CD14-positive monocyte (primary cell): ENCODE results near the gene C6orf58. TPM values are rescaled to one million over a fixed set of nuclear protein-coding genes. Genes with fewer than 3 reads are reported as not detected.
A peak's percentile ranks its signal among the peaks of the same experiment; 100 is the strongest.

Experiments
- DNase-seq, 3 donors: peaks; one replicate each; pipeline ENCODE4 v3.0.0-alpha.2; 2011 to 2022
- H2AFZ ChIP-seq: 2 replicates; pipeline ENCODE4 v1.6.0; 2012; ENCODE audit warnings: mild to moderate bottlenecking, low read depth, low read length, inconsistent platforms; ENCODE audit not compliant: insufficient read depth, poor library complexity, severe bottlenecking
- H3K27ac ChIP-seq, 2 donors: 1 replicate in 1 of 2; 2 replicates in 1 of 2; pipeline ENCODE4 v1.5.1; 2012 to 2013; ENCODE audit warnings: low read length in 2 of 2, control low read depth in 1 of 2, inconsistent platforms in 1 of 2, low read depth in 1 of 2, mild to moderate bottlenecking in 1 of 2
- H3K27me3 ChIP-seq, 2 donors: one replicate each; pipeline versions ENCODE4 v1.6.0 to v1.6.1; 2011 to 2013; ENCODE audit warnings: low read length in 2 of 2; ENCODE audit not compliant: control insufficient read depth in 2 of 2, insufficient read depth in 2 of 2
- H3K36me3 ChIP-seq, 2 donors: replicated peaks in 1 of 2; 1 replicate in 1 of 2; 2 replicates in 1 of 2; pipeline versions ENCODE4 v1.5.1 to v1.6.1; 2012 to 2013; ENCODE audit warnings: low read length in 2 of 2, control low read depth in 1 of 2, inconsistent platforms in 1 of 2, mild to moderate bottlenecking in 1 of 2; ENCODE audit not compliant: insufficient read depth in 2 of 2, control insufficient read depth in 1 of 2
- H3K4me1 ChIP-seq, 2 donors: 1 replicate in 1 of 2; 2 replicates in 1 of 2; pipeline versions ENCODE4 v1.5.1 to v1.6.1; 2012 to 2013; ENCODE audit warnings: low read length in 2 of 2, control low read depth in 1 of 2, inconsistent platforms in 1 of 2, mild to moderate bottlenecking in 1 of 2, moderate library complexity in 1 of 2; ENCODE audit not compliant: insufficient read depth in 2 of 2, control insufficient read depth in 1 of 2
- H3K4me2 ChIP-seq: replicated peaks from 2 replicates; pipeline ENCODE3; 2012; ENCODE audit warnings: low read length, moderate library complexity, mild to moderate bottlenecking; ENCODE audit not compliant: poor library complexity, severe bottlenecking; ENCODE audit errors: extremely low read depth
- H3K4me3 ChIP-seq, 3 experiments: fragments of 200-600 bp in 1 of 3; sonication (generic) in 1 of 3; replicated peaks in 1 of 3; 1 replicate in 2 of 3; 2 replicates in 1 of 3; pipeline ENCODE4 v1.5.1; 2011 to 2013; ENCODE audit warnings: low read length in 3 of 3, mild to moderate bottlenecking in 3 of 3, control low read depth in 2 of 3, low read depth in 2 of 3, inconsistent platforms in 1 of 3, moderate library complexity in 1 of 3
- H3K79me2 ChIP-seq: 2 replicates; pipeline ENCODE4 v1.6.0; 2012; ENCODE audit warnings: mild to moderate bottlenecking, control low read depth, inconsistent platforms, low read length, moderate library complexity; ENCODE audit not compliant: insufficient read depth
- H3K9ac ChIP-seq: 2 replicates; pipeline ENCODE4 v1.6.0; 2017; ENCODE audit warnings: low read length, mild to moderate bottlenecking; ENCODE audit not compliant: insufficient read depth, poor library complexity, severe bottlenecking
- H3K9me3 ChIP-seq, 2 donors: replicated peaks in 1 of 2; 1 replicate in 1 of 2; 2 replicates in 1 of 2; pipeline versions ENCODE4 v1.5.1 to v1.6.1; 2012 to 2013; ENCODE audit warnings: low read length in 2 of 2, control low read depth in 1 of 2; ENCODE audit not compliant: control insufficient read depth in 1 of 2, insufficient read depth in 1 of 2
- H4K20me1 ChIP-seq: 2 replicates; pipeline ENCODE4 v1.6.0; 2012; ENCODE audit warnings: mild to moderate bottlenecking, low read length, control low read depth, moderate library complexity; ENCODE audit not compliant: insufficient read depth
- H3K27ac Mint-ChIP-seq, 7 donors: one replicate each; pipeline ENCODE4 v1.8.0; 2020; ENCODE audit warnings: mild to moderate bottlenecking in 7 of 7, mixed read lengths in 7 of 7, moderate library complexity in 6 of 7, inconsistent platforms in 2 of 7
- H3K27me3 Mint-ChIP-seq, 3 donors: one replicate each; pipeline ENCODE4 v1.8.0; 2021 to 2022; ENCODE audit warnings: low read depth in 3 of 3, mild to moderate bottlenecking in 3 of 3, mixed read lengths in 3 of 3, moderate library complexity in 3 of 3, inconsistent platforms in 1 of 3
- H3K36me3 Mint-ChIP-seq, 2 donors: one replicate each; pipeline ENCODE4 v1.8.0; 2020; ENCODE audit warnings: mixed read lengths in 2 of 2, inconsistent platforms in 1 of 2, mild to moderate bottlenecking in 1 of 2
- H3K4me1 Mint-ChIP-seq: one replicate; pipeline ENCODE4 v1.8.0; 2020; ENCODE audit warnings: mild to moderate bottlenecking, mixed read lengths
- H3K4me3 Mint-ChIP-seq, 2 donors: one replicate each; pipeline ENCODE4 v1.8.0; 2020; ENCODE audit warnings: mild to moderate bottlenecking in 2 of 2, mixed read lengths in 2 of 2, moderate library complexity in 1 of 2
- H3K9me3 Mint-ChIP-seq, 7 donors: one replicate each; pipeline ENCODE4 v1.8.0; 2020 to 2022; ENCODE audit warnings: mixed read lengths in 7 of 7, mild to moderate bottlenecking in 6 of 7, moderate library complexity in 6 of 7, inconsistent platforms in 2 of 7
- WGBS: methylation state at CpG from one replicate; pipeline ENCODE4 v1.1.5; 2013; ENCODE audit warnings: missing lambda C conversion rate; ENCODE audit not compliant: insufficient coverage; 5-methylcytosine and 5-hydroxymethylcytosine counted together
- intact Hi-C, 2 donors: fragments of 100-400 bp; cut with micrococcal nuclease; formaldehyde crosslinking; loops; one replicate each; pipeline versions ENCODE4 v1.15.0 to v1.15.1; 2023
- polyA plus RNA-seq, 3 donors: library from polyadenylated mRNA; depleted of rRNA in 1 of 3; unstranded in 2 of 3; stranded (reverse) in 1 of 3; fragments of 300-500 nt in 2 of 3; fragments of >200 nt in 1 of 3; fragmentation: Illumina TruSeq in 2 of 3; gene quantifications; 1 replicate in 2 of 3; 2 replicates in 1 of 3; pipeline ENCODE4 v1.2.3, GENCODE V29; 2012 to 2021
- TF ChIP-seq, protein P1 (sequence below): fragments of 200-600 bp; IDR thresholded peaks from one replicate; pipeline ENCODE4 v1.8.0; 2022; ENCODE audit warnings: antibody characterized with exemption, mild to moderate bottlenecking

Gene C6orf58
- polyA plus RNA-seq, 3 donors = not detected

DNA sequence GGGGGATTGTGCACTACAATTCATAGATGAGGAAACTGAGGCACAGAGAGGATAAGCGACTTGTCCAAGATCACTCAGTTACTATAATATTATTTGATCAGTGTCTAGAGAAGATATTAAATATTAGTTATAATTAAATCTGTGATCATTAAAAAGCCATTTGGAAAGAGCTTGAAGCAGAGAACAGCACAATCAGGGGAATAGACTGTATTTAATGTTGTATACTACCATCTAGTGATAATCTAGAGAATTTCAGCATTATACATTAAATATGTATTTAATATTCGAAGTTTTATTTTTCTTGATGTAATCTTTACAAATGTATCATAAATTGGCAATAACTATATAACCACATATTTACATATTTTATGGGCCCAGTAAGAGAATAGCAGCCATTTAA lies 37.7 kb upstream of the C6orf58 start:
- Mint-ChIP-seq H3K27me3 (peaks cover 6 to 10% (median 7%) of the 10 kb centered on the region in 3 donors), H3K36me3 (no peaks in the 10 kb centered on the region), H3K9me3 (no peaks in the 10 kb centered on the region), H3K27ac (no peak overlapping the region), H3K4me1 (peaks cover 9% of the 10 kb centered on the region), H3K4me3 (no peak overlapping the region)
- Histone ChIP-seq H3K27me3 (peaks cover 0 to 11% of the 10 kb centered on the region in 2 donors), H3K27ac (no peak overlapping the region), H3K4me3 (no peak overlapping the region), H3K4me2 (no peak overlapping the region), H3K9ac (no peak overlapping the region), H3K4me1 (peaks cover 3 to 7% of the 10 kb centered on the region in 2 donors), H4K20me1 (no peaks in the 10 kb centered on the region), H2AFZ (no peak overlapping the region), H3K36me3 (no peaks in the 10 kb centered on the region), H3K79me2 (no peaks in the 10 kb centered on the region), H3K9me3 (no peaks in the 10 kb centered on the region)
- intact Hi-C loops = loop anchor here (5.0 to 10.0 kb wide), 2 partner anchors 74 to 237 kb away; no protein-coding TSS in a partner anchor
- TF ChIP-seq, protein P1, sequence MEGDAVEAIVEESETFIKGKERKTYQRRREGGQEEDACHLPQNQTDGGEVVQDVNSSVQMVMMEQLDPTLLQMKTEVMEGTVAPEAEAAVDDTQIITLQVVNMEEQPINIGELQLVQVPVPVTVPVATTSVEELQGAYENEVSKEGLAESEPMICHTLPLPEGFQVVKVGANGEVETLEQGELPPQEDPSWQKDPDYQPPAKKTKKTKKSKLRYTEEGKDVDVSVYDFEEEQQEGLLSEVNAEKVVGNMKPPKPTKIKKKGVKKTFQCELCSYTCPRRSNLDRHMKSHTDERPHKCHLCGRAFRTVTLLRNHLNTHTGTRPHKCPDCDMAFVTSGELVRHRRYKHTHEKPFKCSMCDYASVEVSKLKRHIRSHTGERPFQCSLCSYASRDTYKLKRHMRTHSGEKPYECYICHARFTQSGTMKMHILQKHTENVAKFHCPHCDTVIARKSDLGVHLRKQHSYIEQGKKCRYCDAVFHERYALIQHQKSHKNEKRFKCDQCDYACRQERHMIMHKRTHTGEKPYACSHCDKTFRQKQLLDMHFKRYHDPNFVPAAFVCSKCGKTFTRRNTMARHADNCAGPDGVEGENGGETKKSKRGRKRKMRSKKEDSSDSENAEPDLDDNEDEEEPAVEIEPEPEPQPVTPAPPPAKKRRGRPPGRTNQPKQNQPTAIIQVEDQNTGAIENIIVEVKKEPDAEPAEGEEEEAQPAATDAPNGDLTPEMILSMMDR = peak; percentile 57
- WGBS = no CpG with 5 or more reads among the region's 2 CpGs
- DNase-seq = peak in 2 of 3 donors; percentile 10 to 49

DNA sequence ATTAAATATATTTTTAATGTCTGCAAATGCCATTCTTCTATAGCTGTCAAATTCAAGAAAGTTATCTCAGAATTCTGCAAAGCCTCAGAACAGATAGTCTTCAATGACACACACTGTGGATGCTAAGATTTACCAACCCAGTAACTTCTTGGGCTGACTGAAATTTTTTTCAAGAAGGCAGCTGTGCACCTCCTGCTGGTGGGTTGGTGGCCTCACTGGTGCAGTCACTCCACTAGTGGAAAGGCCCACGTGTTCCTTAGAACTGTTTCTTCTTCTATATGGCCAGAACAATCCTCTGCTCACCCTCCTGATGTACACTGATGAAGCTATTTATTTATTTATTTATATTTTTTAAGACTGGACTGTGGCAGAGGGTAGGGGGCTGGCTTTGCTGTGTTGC lies 29.8 kb upstream of the C6orf58 start:
- intact Hi-C loops = loop anchor here in 1 of 2 donors (10.0 kb wide), 1 partner anchor 82 kb away; no protein-coding TSS in a partner anchor
- H3K36me3 ChIP-seq = no peaks in the 10 kb centered on the region
- peak in 2 of 3 donors; percentile 10 to 16 for DNase-seq

More for the DNA sequence above, 29.8 kb upstream of the C6orf58 start:
- H3K9me3 ChIP-seq = no peaks in the 10 kb centered on the region
- no peak overlapping the region for H2AFZ ChIP-seq
- no peak overlapping the region for H3K27ac Mint-ChIP-seq
- H3K4me3 ChIP-seq = no peak overlapping the region
- H4K20me1 ChIP-seq = no peaks in the 10 kb centered on the region
- H3K9ac ChIP-seq = no peak overlapping the region
- H3K36me3 Mint-ChIP-seq = no peaks in the 10 kb centered on the region
- H3K27ac ChIP-seq = no peak overlapping the region
- TF ChIP-seq, protein P1 = peak; percentile 40
- H3K27me3 ChIP-seq = peaks cover 0 to 9% of the 10 kb centered on the region in 2 donors
- no peak overlapping the region for H3K4me2 ChIP-seq
- H3K4me3 Mint-ChIP-seq = no peak overlapping the region
- no CpG with 5 or more reads among the region's 1 CpG for WGBS
- H3K4me1 Mint-ChIP-seq = no peaks in the 10 kb centered on the region
- no peaks in the 10 kb centered on the region for H3K4me1 ChIP-seq
- H3K27me3 Mint-ChIP-seq = peaks cover 5 to 23% (median 15%) of the 10 kb centered on the region in 3 donors
- no peaks in the 10 kb centered on the region for H3K79me2 ChIP-seq
- peaks cover 0 to 3% (median 0%) of the 10 kb centered on the region in 7 donors for H3K9me3 Mint-ChIP-seq
